Central memory CD8-positive, alpha-beta T cell (primary cell): Measurements from ENCODE around the gene IL1RAP.

Source experiments
- ATAC-seq: fragments of 150-1000 bp; cut with Tn5 transposase; replicated peaks from 2 replicates; pipeline ENCODE4 v1.10.0; 2022; ENCODE audit warnings: mild to moderate bottlenecking, moderate FRiP score, moderate number of reproducible peaks; ENCODE audit not compliant: poor library complexity, severe bottlenecking; ENCODE audit errors: extremely low read depth
- DNase-seq, 2 donors: peaks; one replicate each; pipeline ENCODE4 v3.0.0; 2021; ENCODE audit warnings: low spot score in 2 of 2
- H3K27ac Mint-ChIP-seq: one replicate; pipeline ENCODE4 v1.8.0; 2022; ENCODE audit warnings: low read depth, mild to moderate bottlenecking, moderate library complexity, mixed read lengths
- H3K27me3 Mint-ChIP-seq: one replicate; pipeline ENCODE4 v1.8.0; 2022; ENCODE audit warnings: mixed read lengths
- H3K36me3 Mint-ChIP-seq: one replicate; pipeline ENCODE4 v1.8.0; 2022; ENCODE audit warnings: mild to moderate bottlenecking, moderate library complexity, mixed read lengths; ENCODE audit not compliant: insufficient read depth
- H3K4me1 Mint-ChIP-seq: one replicate; pipeline ENCODE4 v1.8.0; 2022; ENCODE audit warnings: mixed read lengths
- H3K4me3 Mint-ChIP-seq: one replicate; pipeline ENCODE4 v1.8.0; 2022; ENCODE audit warnings: mild to moderate bottlenecking, moderate library complexity, mixed read lengths
- H3K9me3 Mint-ChIP-seq: one replicate; pipeline ENCODE4 v1.8.0; 2022; ENCODE audit warnings: mixed read lengths

IL1RAP gene

GRCh38 chr3:190684776-190685175 is 170.9 kb downstream of the IL1RAP start:
- Mint-ChIP-seq H3K4me1 (no peaks in the 10 kb centered on the region), H3K27ac (no peak overlapping the region), H3K27me3 (peaks cover 34% of the 10 kb centered on the region), H3K4me3 (no peak overlapping the region), H3K9me3 (no peaks in the 10 kb centered on the region), H3K36me3 (no peaks in the 10 kb centered on the region)
- DNase-seq, result no peak
- no peak for ATAC-seq

- Mint-ChIP-seq H3K27me3 (peaks cover 45% of the 10 kb centered on the region), H3K36me3 (no peaks in the 10 kb centered on the region), H3K4me3 (no peak overlapping the region), H3K27ac (no peak overlapping the region), H3K9me3 (no peaks in the 10 kb centered on the region), H3K4me1 (no peaks in the 10 kb centered on the region)
- no peak for DNase-seq
- no peak for ATAC-seq
These were observed 172.1 kb downstream of the IL1RAP start for GRCh38 chr3:190686011-190686410.

- Mint-ChIP-seq H3K27me3 (peaks cover 41% of the 10 kb centered on the region), H3K36me3 (peaks cover 2% of the 10 kb centered on the region), H3K4me1 (no peaks in the 10 kb centered on the region), H3K27ac (no peak overlapping the region), H3K9me3 (no peaks in the 10 kb centered on the region), H3K4me3 (no peak overlapping the region)
- DNase-seq (no peak), ATAC-seq (no peak)
These were observed 176.4 kb downstream of the IL1RAP start for GRCh38 chr3:190690246-190690645.

- no peak for ATAC-seq
- no peaks in the 10 kb centered on the region for H3K9me3 Mint-ChIP-seq
These were observed 178.4 kb downstream of the IL1RAP start for GRCh38 chr3:190692256-190692655.

GRCh38 chr3:190694335-190695001 is 180.6 kb downstream of the IL1RAP start:
- H3K36me3 Mint-ChIP-seq, result peaks cover 2% of the 10 kb centered on the region
- H3K4me3 Mint-ChIP-seq, result no peak overlapping the region
- no peaks in the 10 kb centered on the region for H3K9me3 Mint-ChIP-seq
- no peak for DNase-seq
- H3K27ac Mint-ChIP-seq, result no peak overlapping the region
- ATAC-seq, result no peak
- no peaks in the 10 kb centered on the region for H3K4me1 Mint-ChIP-seq
- peaks cover 28% of the 10 kb centered on the region for H3K27me3 Mint-ChIP-seq

More at GRCh38 chr3:190692256-190692655, 178.4 kb downstream of the IL1RAP start:
- DNase-seq, result no peak
- H3K4me1 Mint-ChIP-seq, result no peaks in the 10 kb centered on the region
- H3K27ac Mint-ChIP-seq, result no peak overlapping the region
- H3K4me3 Mint-ChIP-seq, result no peak overlapping the region
- H3K36me3 Mint-ChIP-seq, result peaks cover 2% of the 10 kb centered on the region
- peaks cover 41% of the 10 kb centered on the region for H3K27me3 Mint-ChIP-seq

- no peaks in the 10 kb centered on the region for H3K4me1 Mint-ChIP-seq
These were observed 181.3 kb downstream of the IL1RAP start for GRCh38 chr3:190695225-190695624.

GRCh38 chr3:190695994-190696393 is 182.1 kb downstream of the IL1RAP start:
- H3K4me3 Mint-ChIP-seq, result no peak overlapping the region
- no peak for ATAC-seq
- H3K9me3 Mint-ChIP-seq, result no peaks in the 10 kb centered on the region
- no peak for DNase-seq
- H3K27me3 Mint-ChIP-seq, result peaks cover 25% of the 10 kb centered on the region
- no peak overlapping the region for H3K27ac Mint-ChIP-seq
- no peaks in the 10 kb centered on the region for H3K4me1 Mint-ChIP-seq
- H3K36me3 Mint-ChIP-seq, result peaks cover 2% of the 10 kb centered on the region

More at GRCh38 chr3:190695225-190695624, 181.3 kb downstream of the IL1RAP start:
- Mint-ChIP-seq H3K4me3 (no peak overlapping the region), H3K9me3 (no peaks in the 10 kb centered on the region), H3K36me3 (peaks cover 2% of the 10 kb centered on the region), H3K27me3 (peaks cover 25% of the 10 kb centered on the region), H3K27ac (no peak overlapping the region)
- DNase-seq (no peak), ATAC-seq (no peak)

GRCh38 chr3:190696777-190697501 is 183.1 kb downstream of the IL1RAP start:
- Mint-ChIP-seq H3K27ac (no peak overlapping the region), H3K9me3 (no peaks in the 10 kb centered on the region), H3K4me1 (no peaks in the 10 kb centered on the region), H3K36me3 (peaks cover 2% of the 10 kb centered on the region), H3K4me3 (no peak overlapping the region), H3K27me3 (peaks cover 23% of the 10 kb centered on the region)
- DNase-seq (no peak), ATAC-seq (no peak)

GRCh38 chr3:190697502-190697830 is 183.6 kb downstream of the IL1RAP start:
- Mint-ChIP-seq H3K27me3 (peaks cover 23% of the 10 kb centered on the region), H3K4me1 (no peaks in the 10 kb centered on the region), H3K36me3 (peaks cover 2% of the 10 kb centered on the region), H3K27ac (no peak overlapping the region), H3K4me3 (no peak overlapping the region), H3K9me3 (no peaks in the 10 kb centered on the region)
- DNase-seq, result no peak
- no peak for ATAC-seq

GRCh38 chr3:190697901-190698300 is 184.0 kb downstream of the IL1RAP start:
- Mint-ChIP-seq H3K27me3 (peaks cover 23% of the 10 kb centered on the region), H3K36me3 (peaks cover 2% of the 10 kb centered on the region), H3K4me3 (no peak overlapping the region), H3K9me3 (no peaks in the 10 kb centered on the region), H3K4me1 (no peaks in the 10 kb centered on the region), H3K27ac (no peak overlapping the region)
- no peak for DNase-seq
- ATAC-seq, result no peak

GRCh38 chr3:190699776-190700175 is 185.9 kb downstream of the IL1RAP start:
- peaks cover 2% of the 10 kb centered on the region for H3K36me3 Mint-ChIP-seq
- H3K27ac Mint-ChIP-seq, result no peak overlapping the region
- DNase-seq, result no peak
- H3K4me1 Mint-ChIP-seq, result no peaks in the 10 kb centered on the region
- H3K9me3 Mint-ChIP-seq, result no peaks in the 10 kb centered on the region
- no peak overlapping the region for H3K4me3 Mint-ChIP-seq
- H3K27me3 Mint-ChIP-seq, result peaks cover 23% of the 10 kb centered on the region
- no peak for ATAC-seq

GRCh38 chr3:190701096-190701532 is 187.2 kb downstream of the IL1RAP start:
- no peak for DNase-seq
- no peak for ATAC-seq

GRCh38 chr3:190706582-190706981 is 192.7 kb downstream of the IL1RAP start:
- H3K27ac Mint-ChIP-seq, result no peak overlapping the region
- ATAC-seq (no peak), DNase-seq (no peak)
- H3K4me1 Mint-ChIP-seq, result no peaks in the 10 kb centered on the region
- H3K27me3 Mint-ChIP-seq, result peaks cover 5% of the 10 kb centered on the region
- H3K4me3 Mint-ChIP-seq, result no peak overlapping the region
- H3K36me3 Mint-ChIP-seq, result peaks cover 3% of the 10 kb centered on the region
- no peaks in the 10 kb centered on the region for H3K9me3 Mint-ChIP-seq

More at GRCh38 chr3:190701096-190701532, 187.2 kb downstream of the IL1RAP start:
- peaks cover 23% of the 10 kb centered on the region for H3K27me3 Mint-ChIP-seq
- no peaks in the 10 kb centered on the region for H3K9me3 Mint-ChIP-seq
- H3K4me1 Mint-ChIP-seq, result no peaks in the 10 kb centered on the region
- H3K4me3 Mint-ChIP-seq, result no peak overlapping the region
- no peak overlapping the region for H3K27ac Mint-ChIP-seq
- H3K36me3 Mint-ChIP-seq, result peaks cover 2% of the 10 kb centered on the region
